Tibial nerve (tissue), 3 donors: Measurements from ENCODE around the gene QSOX1.

ENCODE experiments used
- POLR2A ChIP-seq, 2 donors: fragments of 450-650 bp; IDR thresholded peaks; one replicate each; pipeline ENCODE4 v1.6.1; 2017; ENCODE audit warnings: antibody characterized with exemption in 2 of 2, mild to moderate bottlenecking in 2 of 2, moderate library complexity in 2 of 2
- TF ChIP-seq, protein P1 (sequence below), 5 experiments: fragments of 200-600 bp in 3 of 5; fragments of 450-650 bp in 2 of 5; sonication (generic) in 3 of 5; IDR thresholded peaks; one replicate each; pipeline ENCODE4 v1.5.1; 2016 to 2019; ENCODE audit warnings: antibody characterized with exemption in 5 of 5, mild to moderate bottlenecking in 3 of 5, moderate library complexity in 2 of 5

DNA sequence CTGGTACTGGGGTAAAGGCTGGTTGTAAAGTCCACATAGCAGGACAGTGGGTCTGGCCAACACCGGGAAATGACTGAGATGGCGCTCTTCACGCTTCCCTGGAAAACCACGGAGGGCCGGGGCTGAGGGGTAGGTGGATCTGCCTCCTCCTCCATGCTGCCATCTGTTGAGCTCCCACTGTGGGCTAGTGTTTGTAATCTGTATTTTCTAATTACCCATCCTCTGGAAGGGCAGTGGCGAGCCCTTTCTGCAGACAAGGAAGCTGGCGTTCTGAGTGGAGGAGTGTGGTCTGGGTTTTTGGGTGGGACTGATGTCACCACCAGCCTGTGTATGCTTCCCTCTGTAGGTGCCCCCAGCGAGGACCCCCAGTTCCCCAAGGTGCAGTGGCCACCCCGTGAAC lies 41.2 kb downstream of the QSOX1 start:
- TF ChIP-seq POLR2A (IDR thresholded peaks at IDR 0.05): no peak
- TF ChIP-seq, protein P1, sequence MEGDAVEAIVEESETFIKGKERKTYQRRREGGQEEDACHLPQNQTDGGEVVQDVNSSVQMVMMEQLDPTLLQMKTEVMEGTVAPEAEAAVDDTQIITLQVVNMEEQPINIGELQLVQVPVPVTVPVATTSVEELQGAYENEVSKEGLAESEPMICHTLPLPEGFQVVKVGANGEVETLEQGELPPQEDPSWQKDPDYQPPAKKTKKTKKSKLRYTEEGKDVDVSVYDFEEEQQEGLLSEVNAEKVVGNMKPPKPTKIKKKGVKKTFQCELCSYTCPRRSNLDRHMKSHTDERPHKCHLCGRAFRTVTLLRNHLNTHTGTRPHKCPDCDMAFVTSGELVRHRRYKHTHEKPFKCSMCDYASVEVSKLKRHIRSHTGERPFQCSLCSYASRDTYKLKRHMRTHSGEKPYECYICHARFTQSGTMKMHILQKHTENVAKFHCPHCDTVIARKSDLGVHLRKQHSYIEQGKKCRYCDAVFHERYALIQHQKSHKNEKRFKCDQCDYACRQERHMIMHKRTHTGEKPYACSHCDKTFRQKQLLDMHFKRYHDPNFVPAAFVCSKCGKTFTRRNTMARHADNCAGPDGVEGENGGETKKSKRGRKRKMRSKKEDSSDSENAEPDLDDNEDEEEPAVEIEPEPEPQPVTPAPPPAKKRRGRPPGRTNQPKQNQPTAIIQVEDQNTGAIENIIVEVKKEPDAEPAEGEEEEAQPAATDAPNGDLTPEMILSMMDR (IDR thresholded peaks at IDR 0.05): no peak
